Tibial nerve (tissue), 3 donors: ENCODE measurements around the gene ABHD12B.

Experiments used
- CTCF ChIP-seq, 5 experiments: fragments of 200-600 bp in 3 of 5; fragments of 450-650 bp in 2 of 5; sonication (generic) in 3 of 5; IDR thresholded peaks; one replicate each; pipeline ENCODE4 v1.5.1; 2016 to 2019; ENCODE audit warnings: antibody characterized with exemption in 5 of 5, mild to moderate bottlenecking in 3 of 5, moderate library complexity in 2 of 5
- POLR2A ChIP-seq, 2 donors: fragments of 450-650 bp; IDR thresholded peaks; one replicate each; pipeline ENCODE4 v1.6.1; 2017; ENCODE audit warnings: antibody characterized with exemption in 2 of 2, mild to moderate bottlenecking in 2 of 2, moderate library complexity in 2 of 2

- TF ChIP-seq CTCF (IDR thresholded peaks at IDR 0.05) (no peak), POLR2A (IDR thresholded peaks at IDR 0.05) (peak; percentile 4 to 42)
Measured at GRCh38 chr14:50944647-50945413, 73.0 kb downstream of the ABHD12B start.
